GM19193 (cell line): ENCODE results near the gene SEMA3G.

Source experiments
- POLR2A ChIP-seq: IDR thresholded peaks from 4 replicates; pipeline ENCODE4 v1.6.1; 2011; ENCODE audit not compliant: insufficient read depth, insufficient read length; ENCODE audit errors: extremely low read depth

Gene SEMA3G

DNA sequence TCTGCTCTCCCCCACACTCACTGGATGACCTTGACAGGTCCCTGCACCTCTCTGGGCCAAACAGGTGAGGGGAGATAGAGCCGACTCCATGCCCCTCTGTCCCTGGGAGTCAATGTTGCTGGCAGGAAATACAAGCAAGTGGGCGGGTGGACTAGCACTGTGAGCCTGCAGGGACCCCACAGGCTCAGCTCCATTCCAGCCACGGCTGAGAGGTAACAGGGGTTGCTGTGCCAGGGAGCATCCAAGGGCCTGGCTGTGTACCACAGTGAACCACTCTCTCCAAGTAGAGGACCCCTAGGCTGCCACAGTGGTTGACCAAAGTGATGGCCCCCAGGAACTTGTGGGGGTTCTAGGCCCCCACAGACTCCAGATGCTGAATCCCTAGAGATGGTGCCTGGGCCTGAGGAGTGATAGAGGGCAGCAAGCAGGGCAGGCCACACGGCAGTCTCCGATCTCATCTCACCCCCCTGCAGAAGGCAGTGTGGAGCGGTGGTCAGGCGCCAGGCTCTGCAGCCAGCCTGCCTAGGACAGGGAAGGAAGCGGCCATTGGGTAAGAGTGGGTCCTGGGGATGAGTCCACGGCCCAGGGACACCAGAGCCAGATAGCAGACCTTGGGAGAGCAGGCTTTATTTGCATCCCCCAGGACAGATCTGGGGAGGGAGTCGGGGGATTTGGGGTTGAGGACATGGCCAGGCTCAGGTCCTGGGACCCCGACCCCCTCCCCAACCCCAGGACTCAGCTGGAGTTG lies 5.8 kb upstream of the SEMA3G start:
- TF ChIP-seq POLR2A = no peak

- no peak for TF ChIP-seq POLR2A
Measured at GRCh38 chr3:52447512-52448355, 2.8 kb upstream of the SEMA3G start.

- TF ChIP-seq POLR2A = no peak
Measured at GRCh38 chr3:52446631-52447511, 2.0 kb upstream of the SEMA3G start.

DNA sequence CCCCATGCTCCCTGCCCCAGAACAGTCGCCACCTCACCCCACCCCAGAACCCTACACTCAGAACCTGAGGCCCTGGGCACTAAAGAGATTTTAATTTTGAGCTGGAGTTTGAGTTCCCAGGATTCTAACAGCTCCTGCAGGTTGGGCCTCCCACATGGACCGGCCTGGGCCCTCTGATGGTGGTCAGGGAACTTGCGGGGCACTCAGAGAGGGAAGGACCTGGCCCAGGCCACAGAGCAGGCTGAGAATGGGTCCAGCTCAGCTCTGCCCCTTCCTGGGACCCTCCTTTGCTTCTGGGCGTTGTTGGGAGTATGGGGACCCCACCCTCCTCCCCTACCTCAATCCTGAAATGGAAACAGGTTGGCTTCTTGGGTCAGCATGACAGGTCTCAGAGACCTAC lies 1.1 kb upstream of the SEMA3G start:
- no peak for TF ChIP-seq POLR2A

DNA sequence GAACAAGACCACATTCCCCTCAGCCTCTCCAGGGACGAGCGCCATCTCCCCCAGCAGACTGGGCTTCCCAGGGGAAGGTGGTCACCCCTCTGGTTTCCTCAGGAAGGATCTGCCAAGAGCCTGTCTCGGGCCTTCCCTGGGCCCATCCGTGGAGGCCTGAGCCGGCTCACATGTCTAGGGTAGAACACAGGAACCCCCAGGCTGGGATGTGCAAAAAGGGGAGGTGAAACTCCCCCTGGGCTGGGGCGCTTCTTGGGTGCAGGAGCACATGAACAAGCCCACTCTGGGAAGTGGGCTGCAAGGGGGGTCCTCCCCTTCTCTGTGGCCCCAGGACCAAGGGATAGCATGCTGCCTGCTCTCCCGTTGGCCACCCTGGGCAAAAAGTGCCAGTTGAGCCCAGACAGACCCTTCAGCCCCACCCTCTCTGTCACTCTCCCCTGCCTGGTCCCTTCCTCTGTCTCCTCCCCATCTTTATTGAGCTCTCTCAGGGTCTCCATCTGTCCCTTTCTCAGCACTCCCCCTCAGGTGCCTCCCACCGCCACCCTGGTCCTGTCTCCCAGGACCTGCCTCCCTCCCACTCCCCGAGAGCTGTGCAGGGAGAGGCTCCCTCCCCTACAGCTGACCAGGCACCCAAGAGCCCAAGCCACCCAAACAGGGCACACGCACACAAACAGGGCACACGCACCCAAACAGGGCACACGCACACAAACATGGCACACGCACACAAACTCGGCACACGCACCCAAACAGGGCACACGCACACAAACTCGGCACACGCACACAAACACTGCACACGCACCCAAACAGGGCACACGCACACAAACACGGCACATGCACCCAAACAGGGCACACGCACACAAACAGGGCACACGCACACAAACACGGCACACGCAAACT lies 864 bp downstream of the SEMA3G start:
- TF ChIP-seq POLR2A = no peak

- TF ChIP-seq POLR2A = no peak
Measured at GRCh38 chr3:52443268-52443610, 1.7 kb downstream of the SEMA3G start.

- TF ChIP-seq POLR2A = no peak
Measured at GRCh38 chr3:52442409-52443267, 2.3 kb downstream of the SEMA3G start.

- TF ChIP-seq POLR2A = no peak
Measured at GRCh38 chr3:52441772-52442332, 3.1 kb downstream of the SEMA3G start.

DNA sequence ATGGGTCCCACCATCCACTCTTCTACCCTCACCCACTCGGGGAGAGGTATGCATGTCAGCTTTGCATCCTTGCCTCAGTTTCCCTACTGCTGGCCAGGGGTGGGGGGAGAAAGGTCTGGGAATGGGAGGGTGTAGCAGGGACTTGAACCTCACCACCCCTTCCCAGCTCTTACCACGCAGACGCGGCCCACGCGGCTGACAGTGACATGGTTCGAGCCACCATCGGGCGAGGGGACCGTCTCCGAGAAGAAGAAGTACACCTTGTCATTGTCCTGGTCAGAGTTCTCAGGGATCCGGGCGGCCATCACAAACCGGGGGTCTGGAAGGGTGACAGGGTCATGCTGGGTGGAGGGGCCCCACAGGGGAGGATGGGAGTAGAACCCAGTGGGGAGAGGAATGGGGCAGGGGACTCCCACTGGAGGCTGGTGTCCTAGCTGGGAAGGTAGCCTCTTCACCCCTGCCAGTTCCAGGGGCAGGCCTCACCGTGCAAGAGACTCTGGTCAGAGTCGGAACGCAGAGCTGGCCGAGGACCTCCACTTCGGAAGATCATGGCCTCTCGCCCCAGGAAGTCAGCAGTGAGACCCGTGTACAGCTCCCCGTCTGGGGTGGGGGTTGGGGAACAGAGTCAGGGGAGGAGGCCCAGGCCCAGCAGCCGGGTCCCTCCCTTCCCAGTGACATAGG lies 3.7 kb downstream of the SEMA3G start:
- TF ChIP-seq POLR2A = no peak

DNA sequence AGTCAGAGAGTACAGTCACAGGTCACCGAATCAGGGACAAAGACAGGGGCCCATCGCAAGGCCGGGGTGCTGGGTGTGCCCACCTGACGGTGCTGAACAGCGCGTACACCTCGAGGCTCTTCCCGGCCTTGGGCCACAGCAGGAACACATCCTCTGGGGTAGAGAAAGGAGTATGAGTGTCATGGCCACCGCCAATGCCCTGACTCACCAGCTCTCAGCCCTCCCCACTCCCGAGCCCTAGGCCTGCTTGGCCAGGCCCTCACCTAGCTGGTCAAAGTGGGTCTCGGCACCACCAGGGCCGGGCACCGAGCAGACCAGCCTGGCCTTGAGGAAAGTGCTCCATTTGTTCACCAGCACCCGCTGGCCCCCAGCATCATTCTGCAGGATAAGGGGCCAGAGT lies 4.2 kb downstream of the SEMA3G start:
- TF ChIP-seq POLR2A = no peak

DNA sequence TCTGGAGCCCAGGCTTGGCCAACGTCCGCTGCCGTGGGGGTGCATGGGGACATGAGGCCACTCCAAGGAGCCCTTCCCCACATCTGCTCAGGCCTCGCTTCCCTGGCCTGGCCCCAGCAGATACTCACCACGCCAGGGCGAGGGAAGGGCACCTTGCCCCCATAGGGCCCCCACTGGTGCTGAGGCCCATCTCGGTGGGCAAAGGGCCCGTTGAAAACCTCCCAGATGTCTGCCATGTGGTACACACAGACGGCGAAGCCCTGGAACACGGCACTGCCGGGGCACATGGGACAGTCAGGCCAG lies 4.7 kb downstream of the SEMA3G start:
- no peak for TF ChIP-seq POLR2A

DNA sequence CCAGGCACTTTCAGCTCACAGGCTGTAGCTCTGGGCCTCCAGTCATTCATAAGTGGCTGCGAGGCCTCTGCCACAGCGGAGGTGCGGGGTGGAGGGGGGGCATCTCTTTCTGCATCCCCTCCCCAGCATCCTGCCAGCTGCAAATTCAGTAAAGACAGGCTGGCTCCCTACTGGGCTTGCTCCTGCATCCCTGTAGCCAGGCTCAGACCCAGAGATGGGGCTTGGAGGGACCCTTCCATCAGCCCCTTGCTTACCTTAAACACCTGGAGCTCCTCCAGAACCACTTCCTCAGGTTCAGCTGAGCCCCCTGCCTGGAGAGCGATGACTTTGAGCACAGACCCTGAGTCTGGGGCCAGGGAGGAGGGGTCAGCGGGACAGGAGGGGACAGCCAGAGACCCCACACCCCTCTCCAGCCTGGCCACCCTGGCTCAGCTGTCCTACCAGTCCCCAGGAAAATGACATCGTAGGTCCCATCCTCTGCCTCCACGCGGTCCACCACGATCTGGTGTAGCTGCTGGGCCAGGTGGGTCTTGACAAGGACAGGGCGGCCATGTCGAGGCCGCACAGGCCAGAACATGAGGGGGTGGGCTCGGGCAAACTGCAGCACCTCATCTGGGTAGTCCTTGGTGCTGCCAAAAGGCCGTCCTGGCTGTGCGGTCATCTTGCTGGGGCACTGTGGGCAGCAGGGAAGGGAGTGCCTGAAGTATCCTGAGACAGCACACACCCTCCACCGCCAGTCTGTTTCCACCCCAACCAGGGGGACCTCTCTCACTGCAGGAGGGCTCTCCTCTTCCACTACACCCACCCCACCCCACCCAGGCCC lies 5.3 kb downstream of the SEMA3G start:
- TF ChIP-seq POLR2A = no peak
